Ishikawa (cell line): ENCODE results near the gene FSTL4.

Experiments
- CEBPB ChIP-seq: IDR thresholded peaks from 2 replicates; pipeline ENCODE4 v1.6.1; 2012
- CREB1 ChIP-seq: IDR thresholded peaks from 2 replicates; pipeline ENCODE4 v1.6.1; 2012; ENCODE audit warnings: low read depth
- EP300 ChIP-seq: IDR thresholded peaks from 2 replicates; pipeline ENCODE4 v1.6.1; 2012; ENCODE audit warnings: borderline replicate concordance
- NFIC ChIP-seq: IDR thresholded peaks from 2 replicates; pipeline ENCODE4 v1.6.1; 2012
- RAD21 ChIP-seq: IDR thresholded peaks from 2 replicates; pipeline ENCODE4 v1.6.1; 2012; ENCODE audit warnings: low read depth
- REST ChIP-seq: IDR thresholded peaks from 2 replicates; pipeline ENCODE4 v1.6.1; 2012; ENCODE audit warnings: low read depth, mild to moderate bottlenecking
- YY1 ChIP-seq: IDR thresholded peaks from 2 replicates; pipeline ENCODE4 v1.6.1; 2012; ENCODE audit warnings: low read depth

GRCh38 chr5:133534566-133534965 lies 77.8 kb downstream of the FSTL4 start:
- no peak for TF ChIP-seq CREB1
- no peak for TF ChIP-seq EP300
- no peak for TF ChIP-seq YY1
- no peak for TF ChIP-seq REST
- no peak for TF ChIP-seq RAD21
- no peak for TF ChIP-seq CEBPB
- no peak for TF ChIP-seq NFIC
